ENCODE data around the gene PLEKHO2.
"Not testable (repeated sequence)": the region's sequence is repeated elsewhere in the genome, so short reads cannot be mapped to it uniquely, and the experiment has no call there.

Gene PLEKHO2

GRCh38 chr15:64841344-64842095 lies at the start of gene PLEKHO2:
Gene PLEKHO2 (plus strand): TSS chr15:64841915. CDS start chr15:64842017, 102 bp downstream.
- DNase-seq (ENCODE audit: low spot score): peak; percentile 94

- DNase-seq (ENCODE audit: low spot score): no peak
Observed at GRCh38 chr15:64792282-64792681, 49.4 kb upstream of the PLEKHO2 start.

DNA sequence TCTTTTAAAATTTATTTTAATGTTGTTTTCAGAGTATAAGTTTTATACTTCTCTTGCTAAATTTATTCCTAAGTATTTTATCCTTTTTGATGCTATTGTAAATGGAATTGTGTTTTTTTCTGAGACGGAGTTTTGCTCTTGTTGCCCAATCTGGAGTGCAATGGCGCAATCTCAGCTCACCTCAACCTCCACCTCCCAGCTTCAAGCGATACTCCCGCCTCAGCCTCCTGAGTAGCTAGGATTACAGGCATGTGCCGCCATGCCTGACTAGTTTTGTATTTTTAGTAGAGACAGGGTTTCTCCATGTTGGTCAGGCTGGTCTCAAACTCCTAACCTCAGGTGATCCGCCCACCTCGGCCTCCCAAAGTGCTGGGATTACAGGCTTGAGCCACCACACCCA lies 46.4 kb upstream of the PLEKHO2 start:
- DNase-seq (ENCODE audit: low spot score): not testable (repeated sequence)

GRCh38 chr15:64795921-64796320 lies 45.8 kb upstream of the PLEKHO2 start:
- DNase-seq (ENCODE audit: low spot score): not testable (repeated sequence)

- not testable (repeated sequence) for DNase-seq (ENCODE audit: low spot score)
Observed at GRCh38 chr15:64798905-64799304, 42.8 kb upstream of the PLEKHO2 start.

- DNase-seq (ENCODE audit: low spot score): no peak
Observed at GRCh38 chr15:64800476-64800875, 41.2 kb upstream of the PLEKHO2 start.

DNA sequence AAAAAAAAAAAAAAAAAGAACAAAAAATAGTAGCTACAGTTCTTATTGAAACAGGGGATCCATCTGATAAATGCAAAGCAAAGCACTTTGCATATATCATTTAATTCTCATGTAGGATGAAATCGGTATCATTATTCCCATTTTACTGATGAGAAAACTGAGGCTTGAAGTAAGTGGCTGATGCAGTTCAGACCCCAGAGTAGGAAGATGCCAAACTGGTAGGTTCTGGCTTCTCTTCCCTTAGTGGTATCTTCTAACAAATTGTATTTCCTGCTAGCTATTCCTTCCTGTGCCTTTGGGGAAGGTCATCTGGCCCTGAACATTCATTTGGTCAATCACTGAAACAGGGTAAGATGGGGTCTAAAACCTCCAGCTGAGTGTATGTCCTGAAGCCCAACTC lies 38.2 kb upstream of the PLEKHO2 start:
- DNase-seq (ENCODE audit: low spot score): no peak

- DNase-seq (ENCODE audit: low spot score): no peak
Observed at GRCh38 chr15:64804619-64805018, 37.1 kb upstream of the PLEKHO2 start.

DNA sequence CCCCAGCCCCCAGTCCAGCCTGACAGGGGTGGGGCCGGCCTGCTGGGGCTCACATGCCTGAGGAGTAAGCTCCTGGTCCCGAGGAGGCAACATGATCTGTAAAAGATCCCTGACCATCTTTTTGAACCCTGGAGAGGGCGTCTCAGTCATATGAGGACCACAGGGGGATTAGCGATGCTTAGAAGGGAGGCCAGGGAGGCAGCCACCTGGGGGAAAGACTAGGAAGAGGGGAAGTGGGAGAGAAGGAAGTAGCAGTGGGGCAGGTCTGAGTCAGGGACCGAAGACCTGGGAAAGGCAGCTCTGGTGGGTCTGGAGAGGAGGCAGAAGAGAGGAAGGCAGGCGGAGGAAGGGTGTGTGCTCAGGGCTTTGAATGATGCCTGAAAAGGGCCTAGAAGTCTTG lies 35.2 kb upstream of the PLEKHO2 start:
- DNase-seq (ENCODE audit: low spot score): no peak

GRCh38 chr15:64807051-64807749 lies 34.5 kb upstream of the PLEKHO2 start:
- DNase-seq (ENCODE audit: low spot score): no peak

GRCh38 chr15:64807751-64808222 lies 33.9 kb upstream of the PLEKHO2 start:
- no peak for DNase-seq (ENCODE audit: low spot score)

- no peak for DNase-seq (ENCODE audit: low spot score)
Observed at GRCh38 chr15:64808785-64809453, 32.8 kb upstream of the PLEKHO2 start.

- DNase-seq (ENCODE audit: low spot score): peak; percentile 67
Observed at GRCh38 chr15:64809649-64810496, 31.8 kb upstream of the PLEKHO2 start.

GRCh38 chr15:64810497-64811326 lies 31.0 kb upstream of the PLEKHO2 start:
- no peak for DNase-seq (ENCODE audit: low spot score)

- DNase-seq (ENCODE audit: low spot score): no peak
Observed at GRCh38 chr15:64813075-64813474, 28.6 kb upstream of the PLEKHO2 start.

GRCh38 chr15:64814283-64814682 lies 27.4 kb upstream of the PLEKHO2 start:
- DNase-seq (ENCODE audit: low spot score): not testable (repeated sequence)

GRCh38 chr15:64814965-64815364 lies 26.8 kb upstream of the PLEKHO2 start:
- DNase-seq (ENCODE audit: low spot score): not testable (repeated sequence)

DNA sequence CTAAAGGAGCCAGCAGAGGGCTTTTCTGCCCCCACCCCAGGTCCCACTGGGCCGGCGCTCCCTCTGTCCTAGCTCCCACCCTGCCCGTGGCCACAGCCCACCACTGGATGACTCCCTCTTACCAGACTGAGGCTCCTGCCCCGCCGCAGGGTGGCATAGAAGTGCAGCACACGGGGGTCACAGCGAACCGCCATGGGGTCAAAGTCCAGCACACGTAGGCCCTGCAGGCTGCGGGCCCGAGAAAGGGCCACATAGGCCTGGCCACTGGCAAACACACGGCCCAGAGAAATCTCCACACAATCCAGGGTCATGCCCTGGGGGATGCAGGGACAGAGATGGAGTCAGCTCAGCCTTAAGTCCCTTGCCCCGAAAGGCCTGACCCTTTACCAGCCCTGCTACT lies 25.3 kb upstream of the PLEKHO2 start:
- no peak for DNase-seq (ENCODE audit: low spot score)

DNA sequence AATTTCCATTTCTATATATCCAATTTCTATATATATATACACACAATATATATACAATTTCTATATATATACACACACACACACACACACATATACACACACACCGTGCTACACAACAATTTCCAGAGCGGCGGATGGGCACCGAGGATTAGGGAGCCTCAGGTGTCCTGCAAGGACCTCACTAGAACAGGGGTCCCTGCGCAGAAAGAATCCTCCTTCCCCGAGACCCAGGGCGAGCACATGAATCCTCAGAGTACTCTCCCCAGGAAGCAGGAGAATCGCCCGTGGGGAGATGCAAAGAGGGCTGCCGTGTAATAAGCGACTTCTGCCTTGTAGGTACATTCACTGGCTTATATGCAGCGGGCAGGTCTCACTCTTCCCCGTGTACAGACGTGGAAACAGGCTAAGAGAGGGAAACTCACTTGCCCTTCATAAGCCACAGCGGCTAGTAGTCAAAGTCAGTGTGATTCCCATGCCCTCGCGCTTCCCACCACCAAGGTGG lies 16.7 kb upstream of the PLEKHO2 start:
- DNase-seq (ENCODE audit: low spot score): no peak

GRCh38 chr15:64825431-64826294 lies 16.1 kb upstream of the PLEKHO2 start, which contains the start of gene PIF1:
Gene PIF1 (minus strand): TSS chr15:64825647. CDS start chr15:64824335, 1,312 bp downstream.
- peak; percentile 93 for DNase-seq (ENCODE audit: low spot score)
